ENCODE data around the gene TMEM179B. TPM values are rescaled to one million over a fixed set of nuclear protein-coding genes. Genes with fewer than 3 reads are reported as not detected.

TMEM179B gene
- total and polyA plus RNA-seq, 2 of the 13 experiments (the other 11 are each of a cell fraction or from before 2014, with no cell fraction given), result 24.8 to 25.7 TPM

GRCh38 chr11:62786318-62787004 is 741 bp upstream of the TMEM179B start:
- Histone ChIP-seq H3K9ac (ENCODE audit: insufficient read depth, low read depth, low read length) (peak overlapping the region; percentile 89), H3K27ac (ENCODE audit: extremely low read length, insufficient read depth, low read length) (peak overlapping the region; percentile 79), H4K20me1 (ENCODE audit: insufficient read depth, low read length) (no peaks in the 10 kb centered on the region), H3K4me3 (replicated peaks in 1 of 3; ENCODE audit: insufficient read depth in 1 of 3, low read depth in 2 of 3, low read length in 3 of 3) (peak overlapping the region; percentile 65 to 88 (median 81); a peak in 5 of 6 replicates), H3K79me2 (ENCODE audit: insufficient read depth, low read length) (peaks cover 26% of the 10 kb centered on the region), H3K9me3 (ENCODE audit: low read length) (no peaks in the 10 kb centered on the region), H2AFZ (ENCODE audit: low read length) (no peak overlapping the region), H3K36me3 (replicated peaks in 1 of 2; ENCODE audit: control insufficient read depth in 1 of 2, insufficient read depth in 2 of 2, low read length in 2 of 2) (peaks cover 13 to 27% of the 10 kb centered on the region in 2 experiments), H3K27me3 (ENCODE audit: control insufficient read depth in 1 of 2, insufficient read depth in 2 of 2, low read length in 2 of 2) (no peaks in the 10 kb centered on the region; a peak in 1 of 5 replicates), H3K4me2 (ENCODE audit: low read depth, low read length) (peak overlapping the region; percentile 67), H3K4me1 (ENCODE audit: insufficient read depth, low read length) (peaks cover 42% of the 10 kb centered on the region)
- WGBS (ENCODE audit: low lambda C conversion rate), result 7% methylated on average over 12 of the region's 51 CpGs
- intact Hi-C loops (cut with micrococcal nuclease; ENCODE audit: unreplicated experiment) (loop anchor here (1.0 to 2.0 kb wide), 6 partner anchors 18 to 94 kb away; partner anchors contain the start of genes NXF1, SLC3A2 and TTC9C), in situ Hi-C loops (cut with HindIII; ENCODE audit: extremely low pct_ligation_motif_present, low pct_unique_long_range_greater_than_20kb) (loop anchor here (5.0 kb wide), 2 partner anchors 46 to 91 kb away; partner anchors contain the start of genes STX5 and TEX54)
- ATAC-seq (peak; percentile 79), DNase-seq (ENCODE audit: low spot score) (peak; percentile 82), FAIRE-seq (peak; percentile 64)
- no TSS peak for BruUV-seq (replicated peaks)
- ChIA-PET POLR2A (interaction anchor here (0.6 to 9.1 kb wide), 30 partner anchors 11 to 195 kb away, joined by 3 to 201 read pairs (median 5); partner anchors contain the start of genes B3GAT3, C11orf98, CSKMT and HNRNPUL2), CTCF (ENCODE audit: low intra/inter-chr PET ratio, low total read pairs) (interaction anchor here (2.0 to 2.6 kb wide), 2 partner anchors 54 to 75 kb away, joined by 13 to 25 read pairs; no protein-coding TSS in a partner anchor)
- TF ChIP-seq MTERF4 (CRISPR knock-in tag; IDR thresholded peaks at IDR 0.05), result peak; percentile 58; the same call in 1 of the 2 replicates
- TF ChIP-seq RFXAP (CRISPR knock-in tag; IDR thresholded peaks at IDR 0.05; ENCODE audit: borderline replicate concordance), result 0 out of 2 replicates have a peak, but pooled peaks have one; percentile 29
- TF ChIP-seq SATB2 (CRISPR knock-in tag; IDR thresholded peaks at IDR 0.05), result 0 out of 2 replicates have a peak, but pooled peaks have one; percentile 7
- TF ChIP-seq U2AF2 (IDR thresholded peaks at IDR 0.05; ENCODE audit: low read depth, low read length), result 0 out of 2 replicates have a peak, but pooled peaks have one; percentile 56
- no peak for TF ChIP-seq NR2F6 (IDR thresholded peaks at IDR 0.05)
- TF ChIP-seq NR2F6 (CRISPR knock-in tag; IDR thresholded peaks at IDR 0.05), result peak; percentile 50; the same call in 1 of the 2 replicates
- TF ChIP-seq ZNF350 (CRISPR knock-in tag; IDR thresholded peaks at IDR 0.05; ENCODE audit: borderline replicate concordance, low read depth), result 0 out of 2 replicates have a peak, but pooled peaks have one; percentile 5
- 0 out of 2 replicates have a peak, but pooled peaks have one; percentile 52 for TF ChIP-seq ZNF138 (CRISPR knock-in tag; IDR thresholded peaks at IDR 0.05; ENCODE audit: low read depth)
- no peak for TF ChIP-seq ZNF570 (CRISPR knock-in tag; IDR thresholded peaks at IDR 0.05; ENCODE audit: borderline replicate concordance)
- no peak for TF ChIP-seq ZBTB1 (CRISPR knock-in tag; IDR thresholded peaks at IDR 0.05; ENCODE audit: borderline replicate concordance)
- peak; percentile 75 for TF ChIP-seq RXRA (CRISPR knock-in tag; IDR thresholded peaks at IDR 0.05)
- TF ChIP-seq FOXP4 (CRISPR knock-in tag; IDR thresholded peaks at IDR 0.05), result peak; percentile 30; the same call in 1 of the 2 replicates
- 0 out of 2 replicates have a peak, but pooled peaks have one; percentile 57 for TF ChIP-seq ZBTB7B (CRISPR knock-in tag; IDR thresholded peaks at IDR 0.05)
- peak; percentile 34; the same call in 1 of the 2 replicates for TF ChIP-seq MYC (CRISPR knock-in tag; IDR thresholded peaks at IDR 0.05; ENCODE audit: borderline replicate concordance)
- peak; percentile 9; the same call in 1 of the 2 replicates for TF ChIP-seq ZNF546 (CRISPR knock-in tag; conservative IDR thresholded peaks at IDR 0.05)
- TF ChIP-seq MED1 (CRISPR knock-in tag; IDR thresholded peaks at IDR 0.05), result peak; percentile 40
- 0 out of 2 replicates have a peak, but pooled peaks have one; percentile 11 for TF ChIP-seq ELF1 (CRISPR knock-in tag; IDR thresholded peaks at IDR 0.05)
- no peak for TF ChIP-seq POLR2AphosphoS2 (IDR thresholded peaks at IDR 0.05; ENCODE audit: low read depth, low read length)
- TF ChIP-seq ZNF616 (CRISPR knock-in tag; IDR thresholded peaks at IDR 0.05; ENCODE audit: low read depth), result 0 out of 2 replicates have a peak, but pooled peaks have one; percentile 14
